T-helper 1 cell treated with Interleukin-12 subunit alpha and Interleukin-12 subunit beta and Interleukin-4 antibody, amounts not matched to agents 30 ng/mL and 1 ng/mL, for 36 hours (primary cell): ENCODE data around the gene GRN. TPM values are rescaled to one million over a fixed set of nuclear protein-coding genes. Genes with fewer than 3 reads are reported as not detected.

ENCODE experiments used
- intact Hi-C: fragments of 100-400 bp; cut with micrococcal nuclease; formaldehyde crosslinking; loops from one replicate; pipeline ENCODE4 v1.15.1; 2024
- total RNA-seq: library from RNA; stranded (reverse); gene quantifications from 2 replicates; pipeline ENCODE4 v1.2.3, GENCODE V29; 2022

The GRN gene
- total RNA-seq, 1 donor from 2014 or later = 58.0 TPM

- intact Hi-C loops = no loop called here
Observed at GRCh38 chr17:44400226-44400847, 55.2 kb downstream of the GRN start.

Other genes starting within 250 kb of the GRN start
- gene HDAC5, start 221.7 kb upstream of the GRN start, total RNA-seq = 13.5 and 15.0 TPM in 2 replicates
- 11.1 and 12.4 TPM in 2 replicates for gene HROB, start 203.4 kb upstream of the GRN start, total RNA-seq
- gene ASB16, start 174.6 kb upstream of the GRN start, total RNA-seq = 0.56 TPM in 1 of 2 replicates, not detected in the other
- 28.4 and 33.2 TPM in 2 replicates for gene TMUB2, start 158.3 kb upstream of the GRN start, total RNA-seq
- gene ATXN7L3, start 145.4 kb upstream of the GRN start, total RNA-seq = 122 and 128 TPM in 2 replicates
- 169 and 175 TPM in 2 replicates for gene UBTF, start 125.6 kb upstream of the GRN start, total RNA-seq
- not detected in 2 replicates for gene SLC4A1, start 77.2 kb upstream of the GRN start, total RNA-seq
- 0.56 and 0.64 TPM in 2 replicates for gene RUNDC3A, start 36.7 kb upstream of the GRN start, total RNA-seq
- gene SLC25A39, start 20.5 kb upstream of the GRN start, total RNA-seq = 116 and 123 TPM in 2 replicates
- 0.15 TPM in 1 of 2 replicates, not detected in the other for gene FAM171A2, start 18.6 kb downstream of the GRN start, total RNA-seq
- gene ITGA2B, start 44.3 kb downstream of the GRN start, total RNA-seq = 0.39 and 0.95 TPM in 2 replicates
- 45.4 and 50.8 TPM in 2 replicates for gene GPATCH8, start 158.1 kb downstream of the GRN start, total RNA-seq
- 0.12 TPM in 1 of 2 replicates, not detected in the other for gene FZD2, start 212.2 kb downstream of the GRN start, total RNA-seq